Spleen (tissue), 11 donors: ENCODE data around the gene CISTR. TPM values are rescaled to one million over a fixed set of nuclear protein-coding genes. Genes with fewer than 3 reads are reported as not detected.

Experiments used
- DNase-seq: peaks from one replicate; pipeline ENCODE4 v3.0.0-alpha.2; 2020
- H3K27ac ChIP-seq, 8 donors: fragments of 200-600 bp; sonication (generic) in 7 of 8; 1 replicate in 4 of 8; 2 replicates in 4 of 8; pipeline versions ENCODE4 v1.5.0 to v1.8.0; 2016 to 2021; ENCODE audit warnings: inconsistent platforms in 4 of 8, mild to moderate bottlenecking in 4 of 8, moderate library complexity in 1 of 8
- H3K27me3 ChIP-seq, 7 donors: fragments of 200-600 bp; sonication (generic) in 6 of 7; replicated peaks in 1 of 7; 1 replicate in 4 of 7; 2 replicates in 3 of 7; pipeline versions ENCODE4 v1.5.0 to v1.8.0; 2016 to 2021; ENCODE audit warnings: inconsistent platforms in 3 of 7, mild to moderate bottlenecking in 1 of 7
- H3K36me3 ChIP-seq, 6 donors: fragments of 200-600 bp; sonication (generic) in 5 of 6; 1 replicate in 4 of 6; 2 replicates in 2 of 6; pipeline versions ENCODE4 v1.5.0 to v1.8.0; 2016 to 2021; ENCODE audit warnings: inconsistent platforms in 2 of 6
- H3K4me1 ChIP-seq, 6 donors: fragments of 200-600 bp; sonication (generic) in 5 of 6; 1 replicate in 3 of 6; 2 replicates in 3 of 6; pipeline versions ENCODE4 v1.5.0 to v1.8.0; 2016 to 2021; ENCODE audit warnings: inconsistent platforms in 3 of 6
- H3K4me3 ChIP-seq, 8 donors: fragments of 200-600 bp; sonication (generic) in 7 of 8; 1 replicate in 4 of 8; 2 replicates in 4 of 8; pipeline versions ENCODE4 v1.5.0 to v1.8.0; 2016 to 2021; ENCODE audit warnings: inconsistent platforms in 4 of 8, mild to moderate bottlenecking in 4 of 8, moderate library complexity in 2 of 8
- H3K9me3 ChIP-seq, 8 donors: fragments of 200-600 bp; sonication (generic) in 7 of 8; 1 replicate in 4 of 8; 2 replicates in 4 of 8; pipeline versions ENCODE4 v1.5.0 to v1.8.0; 2016 to 2021; ENCODE audit warnings: inconsistent platforms in 4 of 8
- CTCF ChIP-seq, 11 experiments: fragments of 200-600 bp in 7 of 11; fragments of 450-650 bp in 4 of 11; sonication (generic) in 4 of 11; IDR thresholded peaks in 8 of 11; conservative IDR thresholded peaks in 3 of 11; 1 replicate in 7 of 11; 2 replicates in 4 of 11; pipeline versions ENCODE4 v1.4.0 to v1.8.0; 2016 to 2021; ENCODE audit warnings: antibody characterized with exemption in 11 of 11, inconsistent platforms in 4 of 11, mild to moderate bottlenecking in 1 of 11
- POLR2A ChIP-seq, 3 donors: fragments of 450-650 bp; IDR thresholded peaks; one replicate each; pipeline ENCODE4 v1.5.1; 2017; ENCODE audit warnings: antibody characterized with exemption in 3 of 3, mild to moderate bottlenecking in 1 of 3
- POLR2AphosphoS5 ChIP-seq, 3 donors: sonication (generic); formaldehyde crosslinking; IDR thresholded peaks; one replicate each; pipeline ENCODE4 v1.5.1; 2017; ENCODE audit warnings: antibody characterized with exemption in 3 of 3
- WGBS, 5 donors: extraction: QIAGEN DNeasy Blood & Tissue Kit in 3 of 5; methylation state at CpG; one replicate each; pipeline versions ENCODE4 v1.1.5 to v1.1.7; 2013 to 2018; 5-methylcytosine and 5-hydroxymethylcytosine counted together
- intact Hi-C: fragments of 100-400 bp; cut with DNase I; formaldehyde crosslinking; loops from one replicate; pipeline ENCODE4 v1.15.0; 2023; ENCODE audit warnings: low total_unique reads
- polyA plus RNA-seq, 3 donors: library from polyadenylated mRNA; stranded (reverse); fragments of 200-250 nt; gene quantifications; one replicate each; pipeline ENCODE4 v1.2.1, GENCODE V29; 2013
- total RNA-seq, 7 donors: library from RNA; depleted of rRNA in 3 of 7; stranded (reverse); fragments of >200 nt in 3 of 7; fragmentation: NEBNext Ultra II Directional in 4 of 7; extraction: Animal tissue kit (Norgen Biotek cat#: 25700) in 4 of 7; gene quantifications; one replicate each; pipeline versions ENCODE4 v1.1.0 to v1.2.1, GENCODE V29; 2016 to 2021
- donor health status: healthy with polysubstance abuse.
- donor health status: DM: no; HTN: no; CAD: no; lungs with moderate emphysema.
- donor health status: DM: no; HTN: no; CAD: no.
- donor health status: Bipolar disorder and iron deficiency.
- donor health status: healthy.
- donor health status: DM: no; HTN: no; CAD: no.
- donor health status: DM: yes; HTN: yes; CAD: no.

The CISTR gene
- total and polyA plus RNA-seq, 10 donors, result 0.20 TPM; not detected in 9

GRCh38 chr12:53729644-53730043 lies 22.1 kb downstream of the CISTR start:
- peaks cover 0 to 9% (median 0%) of the 10 kb centered on the region in 7 donors for H3K27me3 ChIP-seq
- DNase-seq, result no peak
- no peak overlapping the region for H3K27ac ChIP-seq
- TF ChIP-seq POLR2A (IDR thresholded peaks at IDR 0.05), result no peak
- TF ChIP-seq CTCF (IDR thresholded peaks at IDR 0.05 in 8 of 11, conservative IDR thresholded peaks at IDR 0.05 in 3 of 11), result no peak
- no peak for TF ChIP-seq POLR2AphosphoS5 (IDR thresholded peaks at IDR 0.05)
- H3K9me3 ChIP-seq, result no peaks in the 10 kb centered on the region
- H3K36me3 ChIP-seq, result peaks cover 0 to 8% (median 4%) of the 10 kb centered on the region in 6 donors
- H3K4me3 ChIP-seq, result no peak overlapping the region
- peaks cover 0 to 31% (median 23%) of the 10 kb centered on the region in 6 donors for H3K4me1 ChIP-seq
- intact Hi-C loops, result no loop called here

- H3K27me3 ChIP-seq, result no peaks in the 10 kb centered on the region
- TF ChIP-seq POLR2AphosphoS5 (IDR thresholded peaks at IDR 0.05) (no peak), POLR2A (IDR thresholded peaks at IDR 0.05) (no peak), CTCF (IDR thresholded peaks at IDR 0.05 in 8 of 11, conservative IDR thresholded peaks at IDR 0.05 in 3 of 11) (no peak)
- peak overlapping the region in 4 of 8 donors; percentile 81 to 89 (median 82) for H3K4me3 ChIP-seq
- peaks cover 0 to 23% (median 19%) of the 10 kb centered on the region in 6 donors for H3K36me3 ChIP-seq
- intact Hi-C loops, result no loop called here
- H3K4me1 ChIP-seq, result peaks cover 0 to 31% (median 23%) of the 10 kb centered on the region in 6 donors
- H3K27ac ChIP-seq, result peak overlapping the region; percentile 55 to 89 (median 82)
- WGBS, 5 donors, result 80 to 89% (median 81%) methylated on average over 7 of the region's 7 CpGs
- no peak for DNase-seq
- H3K9me3 ChIP-seq, result no peaks in the 10 kb centered on the region
Measured at GRCh38 chr12:53728206-53728605, 23.6 kb downstream of the CISTR start.

GRCh38 chr12:53727310-53728041 lies 24.3 kb downstream of the CISTR start, which contains the start of gene CALCOCO1:
TSS of gene CALCOCO1 (minus strand) at chr12:53727452. CDS start at chr12:53725242, 2,210 bp downstream.
- Histone ChIP-seq H3K27ac (peak within 1 kb of the TSS; percentile 66 to 89 (median 82)), H3K27me3 (no peaks in the 10 kb centered on the region), H3K36me3 (peaks cover 0 to 30% (median 24%) of the 10 kb centered on the region in 6 donors), H3K4me1 (peaks cover 0 to 31% (median 23%) of the 10 kb centered on the region in 6 donors), H3K9me3 (no peaks in the 10 kb centered on the region), H3K4me3 (peak within 1 kb of the TSS; percentile 62 to 89 (median 82))
- WGBS, 5 donors, result 0 to 1% (median 1%) methylated on average over 33 to 38 of the region's 38 CpGs
- TF ChIP-seq POLR2A (IDR thresholded peaks at IDR 0.05) (peak in 1 of 3 donors; percentile 30), POLR2AphosphoS5 (IDR thresholded peaks at IDR 0.05) (peak; percentile 86 to 92 (median 88)), CTCF (IDR thresholded peaks at IDR 0.05 in 8 of 11, conservative IDR thresholded peaks at IDR 0.05 in 3 of 11) (peak in 3 of 11 experiments; percentile 17 to 32 (median 31))
- intact Hi-C loops, result no loop called here
- peak; percentile 98 for DNase-seq

- intact Hi-C loops, result no loop called here
- no peaks in the 10 kb centered on the region for H3K9me3 ChIP-seq
- 1 to 8% (median 4%) methylated on average over 15 of the region's 15 CpGs for WGBS, 5 donors
- peak; percentile 83 for DNase-seq
- peak overlapping the region; percentile 62 to 89 (median 82) for H3K4me3 ChIP-seq
- H3K27me3 ChIP-seq, result no peaks in the 10 kb centered on the region
- no peak for TF ChIP-seq POLR2AphosphoS5 (IDR thresholded peaks at IDR 0.05)
- peak overlapping the region in 7 of 8 donors; percentile 60 to 89 (median 82) for H3K27ac ChIP-seq
- H3K36me3 ChIP-seq, result peaks cover 0 to 35% (median 29%) of the 10 kb centered on the region in 6 donors
- H3K4me1 ChIP-seq, result peaks cover 0 to 31% (median 23%) of the 10 kb centered on the region in 6 donors
Measured at GRCh38 chr12:53726946-53727309, 24.9 kb downstream of the CISTR start.
